SH-SY5Y (cell line): ENCODE results near the gene PLEKHA7.

ENCODE experiments used
- GATA2 ChIP-seq: IDR thresholded peaks from 2 replicates; pipeline ENCODE4 v1.6.1; 2011; ENCODE audit warnings: mild to moderate bottlenecking, low read depth, low read length
- GATA3 ChIP-seq: IDR thresholded peaks from 2 replicates; pipeline ENCODE4 v1.6.1; 2011; ENCODE audit warnings: low read depth, mild to moderate bottlenecking, low read length, moderate library complexity

- TF ChIP-seq GATA2, result no peak
- TF ChIP-seq GATA3, result no peak
Measured at GRCh38 chr11:16784666-16785065, 229.5 kb downstream of the PLEKHA7 start.
